GM19452 (cell line): ENCODE results near the gene FILIP1.

Source experiments
- ATAC-seq: cut with Tn5 transposase; IDR thresholded peaks from one replicate; pipeline ENCODE4 v1.9.1; 2021; ENCODE audit not compliant: unreplicated experiment

FILIP1 gene

GRCh38 chr6:75272145-75272840 lies 221.3 kb downstream of the FILIP1 start:
- ATAC-seq, result no peak

GRCh38 chr6:75268988-75269354 lies 224.6 kb downstream of the FILIP1 start:
- ATAC-seq, result no peak

- ATAC-seq, result no peak
Observed at GRCh38 chr6:75268121-75268987, 225.2 kb downstream of the FILIP1 start.

- no peak for ATAC-seq
Observed at GRCh38 chr6:75267461-75267860, 226.1 kb downstream of the FILIP1 start.

- ATAC-seq, result peak; percentile 67
Observed at GRCh38 chr6:75266716-75267291, 226.8 kb downstream of the FILIP1 start.

- ATAC-seq, result no peak
Observed at GRCh38 chr6:75263401-75263750, 230.2 kb downstream of the FILIP1 start.

- ATAC-seq, result no peak
Observed at GRCh38 chr6:75262716-75263400, 230.7 kb downstream of the FILIP1 start.

GRCh38 chr6:75261299-75261698 lies 232.3 kb downstream of the FILIP1 start:
- no peak for ATAC-seq

GRCh38 chr6:75257343-75258087 lies 236.1 kb downstream of the FILIP1 start:
- ATAC-seq, result no peak

- ATAC-seq, result no peak
Observed at GRCh38 chr6:75250552-75250951, 243.0 kb downstream of the FILIP1 start.

- ATAC-seq, result no peak
Observed at GRCh38 chr6:75249837-75250236, 243.8 kb downstream of the FILIP1 start.

- ATAC-seq, result no peak
Observed at GRCh38 chr6:75246386-75246785, 247.2 kb downstream of the FILIP1 start.

- peak; percentile 19 for ATAC-seq
Observed at GRCh38 chr6:75244063-75244584, 249.5 kb downstream of the FILIP1 start.

GRCh38 chr6:75243333-75244062 lies 250.1 kb downstream of the FILIP1 start, which contains the start of gene COX7A2:
TSS of gene COX7A2 (minus strand) at chr6:75243801. CDS start at chr6:75243734, 67 bp downstream.
- peak; percentile 95 for ATAC-seq
